Measurements from ENCODE around the gene C6. TPM values are rescaled to one million over a fixed set of nuclear protein-coding genes. Genes with fewer than 3 reads are reported as not detected.

The C6 gene
- polyA plus RNA-seq, 3 donors, result not detected

- Histone ChIP-seq H3K4me1 (ENCODE audit: control insufficient read depth in 1 of 2, insufficient read depth in 2 of 2, low read length in 2 of 2) (no peaks in the 10 kb centered on the region), H3K9me3 (replicated peaks in 1 of 2; ENCODE audit: control insufficient read depth in 1 of 2, insufficient read depth in 1 of 2, low read length in 2 of 2) (peaks cover 0 to 6% of the 10 kb centered on the region in 2 donors), H3K79me2 (ENCODE audit: insufficient read depth, low read length) (no peaks in the 10 kb centered on the region), H2AFZ (ENCODE audit: insufficient read depth, low read depth, low read length, poor library complexity, severe bottlenecking) (no peak overlapping the region), H3K36me3 (replicated peaks in 1 of 2; ENCODE audit: control insufficient read depth in 1 of 2, insufficient read depth in 2 of 2, low read length in 2 of 2) (no peaks in the 10 kb centered on the region), H4K20me1 (ENCODE audit: insufficient read depth, low read length) (no peaks in the 10 kb centered on the region), H3K27ac (ENCODE audit: low read depth in 1 of 2, low read length in 2 of 2) (no peak overlapping the region), H3K4me3 (replicated peaks in 1 of 3; ENCODE audit: low read depth in 2 of 3, low read length in 3 of 3) (no peak overlapping the region), H3K27me3 (ENCODE audit: control insufficient read depth in 2 of 2, insufficient read depth in 2 of 2, low read length in 2 of 2) (no peaks in the 10 kb centered on the region), H3K9ac (ENCODE audit: insufficient read depth, low read length, poor library complexity, severe bottlenecking) (no peak overlapping the region), H3K4me2 (replicated peaks; ENCODE audit: extremely low read depth, low read length, poor library complexity, severe bottlenecking) (no peak overlapping the region)
- Mint-ChIP-seq H3K36me3 (no peaks in the 10 kb centered on the region), H3K4me1 (no peaks in the 10 kb centered on the region), H3K27me3 (ENCODE audit: low read depth in 3 of 3) (no peaks in the 10 kb centered on the region), H3K27ac (peak overlapping the region in 1 of 7 donors; percentile 64), H3K9me3 (peaks cover 0 to 8% (median 2%) of the 10 kb centered on the region in 7 donors), H3K4me3 (no peak overlapping the region)
- intact Hi-C loops (cut with micrococcal nuclease), result no loop called here
- TF ChIP-seq CTCF (IDR thresholded peaks at IDR 0.05), result no peak
- 92% methylated on average over 3 of the region's 4 CpGs for WGBS (ENCODE audit: insufficient coverage)
- DNase-seq, result no peak
Measured at GRCh38 chr5:41151564-41151963, 61.8 kb downstream of the C6 start.

DNA sequence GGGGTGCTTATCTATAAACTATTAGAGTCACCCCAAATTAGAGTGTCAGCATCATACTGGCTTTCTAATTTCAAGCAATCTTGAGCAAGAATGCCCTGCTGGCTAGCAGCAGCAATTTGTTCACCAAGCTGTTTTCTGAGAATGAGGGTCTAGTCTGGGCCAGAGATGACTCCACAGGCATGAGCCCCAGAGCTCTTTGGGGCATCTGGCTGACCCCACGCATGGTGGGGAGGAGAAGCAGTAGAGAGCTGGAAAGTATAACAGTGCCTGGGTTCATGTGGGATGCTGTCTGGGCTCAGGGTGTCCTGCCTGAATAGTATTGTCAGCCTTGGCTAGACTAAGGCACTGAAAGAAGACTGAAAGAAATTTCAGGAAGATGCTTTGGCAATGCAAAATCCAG, 64.9 kb downstream of the C6 start:
- H3K27me3 ChIP-seq (ENCODE audit: control insufficient read depth in 2 of 2, insufficient read depth in 2 of 2, low read length in 2 of 2), result no peaks in the 10 kb centered on the region
- no peak overlapping the region for H3K27ac ChIP-seq (ENCODE audit: low read depth in 1 of 2, low read length in 2 of 2)
- TF ChIP-seq CTCF (IDR thresholded peaks at IDR 0.05), result no peak
- Mint-ChIP-seq H3K4me3 (no peak overlapping the region), H3K4me1 (no peaks in the 10 kb centered on the region), H3K27ac (no peak overlapping the region), H3K27me3 (ENCODE audit: low read depth in 3 of 3) (no peaks in the 10 kb centered on the region), H3K9me3 (peaks cover 0 to 8% (median 2%) of the 10 kb centered on the region in 7 donors), H3K36me3 (no peaks in the 10 kb centered on the region)
- H3K9me3 ChIP-seq (replicated peaks in 1 of 2; ENCODE audit: control insufficient read depth in 1 of 2, insufficient read depth in 1 of 2, low read length in 2 of 2), result peaks cover 3 to 6% of the 10 kb centered on the region in 2 donors
- no peaks in the 10 kb centered on the region for H3K79me2 ChIP-seq (ENCODE audit: insufficient read depth, low read length)
- no peak overlapping the region for H2AFZ ChIP-seq (ENCODE audit: insufficient read depth, low read depth, low read length, poor library complexity, severe bottlenecking)
- H4K20me1 ChIP-seq (ENCODE audit: insufficient read depth, low read length), result no peaks in the 10 kb centered on the region
- H3K4me2 ChIP-seq (replicated peaks; ENCODE audit: extremely low read depth, low read length, poor library complexity, severe bottlenecking), result no peak overlapping the region
- WGBS (ENCODE audit: insufficient coverage), result 100% methylated on average over 1 of the region's 1 CpG
- no peak overlapping the region for H3K9ac ChIP-seq (ENCODE audit: insufficient read depth, low read length, poor library complexity, severe bottlenecking)
- no peak for DNase-seq
- no peaks in the 10 kb centered on the region for H3K36me3 ChIP-seq (replicated peaks in 1 of 2; ENCODE audit: control insufficient read depth in 1 of 2, insufficient read depth in 2 of 2, low read length in 2 of 2)
- intact Hi-C loops (cut with micrococcal nuclease), result no loop called here
- H3K4me3 ChIP-seq (replicated peaks in 1 of 3; ENCODE audit: low read depth in 2 of 3, low read length in 3 of 3), result no peak overlapping the region
- no peaks in the 10 kb centered on the region for H3K4me1 ChIP-seq (ENCODE audit: control insufficient read depth in 1 of 2, insufficient read depth in 2 of 2, low read length in 2 of 2)
